Stimulated activated CD4-positive, alpha-beta T cell treated with anti-CD3 and anti-CD28 coated beads, Interleukin-1b, Interleukin-23, amount 100 ng/mL, for 1 hour (primary cell): ENCODE data around the gene ACTN3.
"Not testable (repeated sequence)": the region's sequence is repeated elsewhere in the genome, so short reads cannot be mapped to it uniquely, and the experiment has no call there.

Experiments
- DNase-seq, 2 donors: peaks; one replicate each; pipeline ENCODE4 v3.0.0-alpha.2; 2020; ENCODE audit warnings: low read depth in 2 of 2

ACTN3 gene

DNA sequence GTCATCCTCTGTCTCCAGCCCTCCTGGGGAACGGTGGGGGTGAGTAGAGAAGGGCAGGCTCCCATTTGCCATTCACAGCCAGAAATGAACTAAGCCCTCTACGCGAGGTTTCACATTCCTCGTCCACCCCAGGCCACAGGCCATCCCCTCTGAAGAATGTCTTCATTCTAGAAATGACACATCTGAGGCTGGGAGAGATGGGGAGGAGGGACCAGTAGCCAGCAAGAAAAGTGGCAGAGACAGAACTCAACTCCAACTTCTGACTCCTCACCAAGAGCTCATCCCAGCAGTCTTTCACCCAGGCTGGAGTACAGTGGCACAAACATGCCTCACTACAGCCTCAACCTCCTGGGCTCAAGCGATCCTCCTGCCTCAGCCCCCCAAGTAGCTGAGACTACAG is 18.3 kb downstream of the ACTN3 start:
- DNase-seq: no peak

DNA sequence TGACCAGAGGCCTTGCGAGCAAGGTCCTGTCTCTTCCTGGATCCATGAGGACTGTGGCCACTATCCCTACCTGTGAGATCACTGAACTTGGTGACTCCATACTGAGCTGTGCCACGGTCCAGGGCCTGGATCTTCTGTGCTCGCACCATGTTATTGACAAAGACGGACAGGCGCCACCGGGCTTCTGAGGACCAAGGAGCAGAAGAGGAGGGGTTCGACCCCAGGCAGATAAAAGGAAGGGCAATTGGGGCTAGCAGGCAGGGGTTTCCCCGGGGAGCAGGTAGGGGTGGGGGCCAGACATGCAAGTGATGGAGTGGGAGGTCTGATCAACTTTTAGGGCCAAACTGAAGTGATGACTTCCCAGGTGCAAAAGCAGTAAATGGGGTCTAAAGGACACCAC is 19.5 kb downstream of the ACTN3 start:
- no peak for DNase-seq

DNA sequence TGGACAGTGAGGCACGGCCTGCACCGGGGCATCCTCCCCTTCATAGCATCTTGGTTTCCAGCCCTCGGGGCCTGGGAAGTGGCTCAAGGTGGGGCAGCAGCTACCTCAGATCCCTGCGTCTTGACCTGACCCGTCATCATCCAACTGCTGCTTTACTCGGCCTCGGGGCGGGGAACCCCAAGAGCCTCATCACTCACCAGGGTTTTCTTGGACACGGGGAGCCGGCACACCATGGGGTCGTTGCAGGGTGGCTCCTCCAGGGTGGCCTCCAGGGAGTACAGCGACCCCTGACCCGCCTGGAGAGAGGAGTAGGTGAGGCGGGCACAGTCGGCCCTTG is 21.1 kb downstream of the ACTN3 start:
- no peak for DNase-seq

DNA sequence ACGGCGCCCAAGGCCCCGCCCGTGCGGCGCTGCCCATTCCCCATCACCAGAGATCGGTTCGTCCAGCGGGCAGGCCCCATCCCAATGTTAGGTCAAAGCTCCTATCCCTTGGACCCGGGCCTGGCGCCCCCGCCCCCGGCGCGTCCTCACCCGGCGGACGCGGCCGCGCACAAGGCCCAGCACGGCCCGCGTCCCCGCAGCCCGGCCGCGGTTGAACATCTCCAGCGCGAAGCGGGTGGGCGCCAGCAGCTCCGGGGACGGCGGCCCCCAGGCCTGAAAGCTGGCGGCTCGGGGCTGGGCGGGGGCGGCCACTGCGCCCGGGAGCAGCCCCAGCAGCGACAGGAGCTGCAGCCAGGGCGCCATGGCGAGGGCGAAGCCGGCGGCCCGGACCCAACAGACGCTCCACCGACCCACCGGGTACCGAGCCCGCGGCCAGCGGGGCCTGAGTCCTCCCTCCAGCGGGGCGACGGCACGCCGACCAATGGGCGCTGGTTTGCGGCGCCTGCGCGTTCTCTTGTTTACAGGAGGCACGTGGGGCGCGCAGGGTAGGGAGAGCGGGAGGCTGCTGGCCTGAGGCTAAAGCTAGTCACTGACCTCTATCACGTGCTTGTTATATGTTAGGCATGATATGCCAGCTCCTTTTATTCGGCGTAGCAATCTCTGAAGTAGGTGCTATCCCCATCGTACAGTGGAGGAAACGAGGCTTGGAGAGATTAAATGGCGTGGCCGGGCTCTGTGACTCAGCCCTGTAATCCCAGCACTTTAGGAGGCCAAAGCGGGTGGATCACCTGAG is 21.6 kb downstream of the ACTN3 start, which contains the start of gene CTSF:
CTSF (minus strand) TSS at position 483 of the 793 bp plus-strand sequence; CDS start at position 363, 120 bp downstream.
- peak; percentile 15 to 43 for DNase-seq

DNA sequence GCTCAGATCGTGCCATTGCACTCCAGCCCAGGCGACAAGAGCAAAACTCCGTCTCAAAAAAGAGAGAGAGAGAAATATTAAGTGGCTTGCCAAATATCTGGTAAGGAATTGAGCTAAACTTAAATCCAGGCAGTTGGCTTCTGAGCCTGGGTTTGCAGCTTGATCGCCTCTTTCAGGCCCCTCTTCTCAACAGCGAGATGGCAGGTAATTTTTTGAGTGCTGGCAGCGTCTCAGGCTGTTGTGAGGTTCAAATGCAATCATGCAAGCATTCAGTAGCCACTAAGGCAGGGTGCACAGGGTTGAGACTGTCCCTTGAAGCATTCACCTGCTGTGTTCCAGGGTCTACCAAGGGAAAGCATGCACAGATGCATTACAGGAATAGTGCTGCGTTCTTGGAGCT is 22.4 kb downstream of the ACTN3 start:
- DNase-seq: no peak

DNA sequence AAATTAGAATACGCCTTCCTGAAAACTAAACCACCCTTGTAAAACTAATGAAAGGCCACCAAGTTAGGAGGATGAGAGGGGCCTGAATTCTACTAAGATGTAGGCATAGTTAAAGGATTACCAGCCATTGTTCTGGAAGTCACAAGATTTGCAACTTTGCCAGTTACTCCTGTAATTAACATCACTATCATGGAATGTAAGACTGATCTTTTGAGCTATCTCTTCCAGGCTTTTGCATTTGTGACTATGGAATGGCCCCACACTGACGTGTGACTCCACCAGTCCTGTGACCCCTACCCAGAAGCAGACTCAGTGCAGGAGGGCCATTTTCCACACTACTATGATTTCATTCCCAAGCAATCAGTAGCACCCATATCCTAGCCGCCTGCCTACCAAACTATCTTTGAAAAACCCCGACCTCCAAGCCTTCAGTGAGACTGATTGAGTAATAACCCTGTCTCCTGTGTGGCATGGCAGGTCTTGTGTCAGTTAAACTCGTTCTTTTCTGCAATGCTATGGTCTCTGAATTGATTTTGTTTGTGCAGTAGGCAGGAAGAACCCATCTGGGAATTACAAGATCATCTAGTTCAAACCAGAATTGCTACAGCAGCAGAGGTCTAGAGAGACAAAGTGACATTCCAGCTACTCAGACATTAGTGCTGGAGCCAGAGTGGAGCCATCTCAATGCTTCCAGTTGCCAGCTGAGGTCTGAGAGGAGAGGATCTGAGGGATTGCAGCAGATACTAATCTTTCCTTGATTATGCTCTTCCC is 23.6 kb downstream of the ACTN3 start:
- DNase-seq: no peak

DNA sequence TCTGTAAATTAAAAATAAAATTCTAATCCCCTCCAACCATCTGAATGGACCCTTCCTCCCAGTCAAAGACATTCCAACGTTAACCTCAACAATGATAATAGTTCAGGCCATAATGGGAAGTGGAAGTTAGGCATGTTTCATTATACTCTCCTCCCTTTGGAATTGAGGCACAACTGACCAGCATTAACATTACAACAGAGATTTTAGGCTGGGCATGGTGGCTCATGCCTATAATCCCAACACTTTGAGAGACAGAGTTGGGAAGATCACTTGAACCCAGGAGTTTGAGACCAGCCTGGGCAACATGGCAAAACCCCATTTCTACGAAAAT is 24.1 kb downstream of the ACTN3 start:
- no peak for DNase-seq

DNA sequence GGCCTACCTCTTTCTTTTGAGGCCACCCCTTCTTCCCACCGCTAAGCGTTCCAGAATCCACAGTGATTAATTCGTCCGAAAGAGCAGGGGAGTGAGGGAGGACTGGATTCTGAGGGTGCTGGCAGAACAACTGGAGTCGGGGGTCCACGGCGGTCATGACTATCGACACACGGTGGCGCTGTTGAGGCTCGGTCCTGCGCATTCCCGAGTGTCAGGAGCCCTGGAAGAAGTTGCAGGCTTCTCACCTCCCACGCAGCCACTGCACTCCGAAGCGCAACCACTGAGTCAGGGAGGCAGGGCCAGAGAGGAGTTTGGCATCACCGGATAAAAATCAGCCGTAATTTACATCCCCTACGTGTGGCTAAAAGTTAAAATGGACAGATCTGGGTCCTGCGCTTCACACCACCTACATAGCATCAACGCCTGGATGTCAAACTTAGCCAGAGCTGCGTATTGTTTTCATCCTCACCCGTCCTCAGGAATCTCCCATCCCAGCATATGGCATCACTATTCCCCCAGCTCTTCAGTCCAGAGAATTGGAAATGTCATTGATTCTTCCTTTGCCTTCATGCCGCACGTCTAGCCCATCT is 32.4 kb downstream of the ACTN3 start:
- peak; percentile 45 to 75 for DNase-seq

DNA sequence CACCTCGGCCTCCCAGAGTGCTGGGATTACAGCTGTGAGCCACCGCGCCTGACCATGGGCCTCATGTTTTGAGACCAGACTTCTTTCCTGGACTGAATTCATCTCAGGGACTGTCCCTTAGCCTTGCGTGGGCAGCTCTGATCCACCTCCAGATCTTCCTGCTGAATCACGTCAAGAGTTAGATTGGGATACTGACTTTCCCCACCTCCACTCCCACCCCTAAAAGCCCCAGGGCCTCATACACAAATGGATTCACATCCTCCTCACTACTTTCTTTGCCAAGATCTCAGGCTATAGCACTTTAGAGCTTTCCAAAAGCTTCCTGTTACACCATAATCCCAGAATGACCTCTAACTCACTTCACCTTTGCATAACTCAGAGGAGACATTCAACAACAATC is 34.1 kb downstream of the ACTN3 start:
- DNase-seq: no peak

DNA sequence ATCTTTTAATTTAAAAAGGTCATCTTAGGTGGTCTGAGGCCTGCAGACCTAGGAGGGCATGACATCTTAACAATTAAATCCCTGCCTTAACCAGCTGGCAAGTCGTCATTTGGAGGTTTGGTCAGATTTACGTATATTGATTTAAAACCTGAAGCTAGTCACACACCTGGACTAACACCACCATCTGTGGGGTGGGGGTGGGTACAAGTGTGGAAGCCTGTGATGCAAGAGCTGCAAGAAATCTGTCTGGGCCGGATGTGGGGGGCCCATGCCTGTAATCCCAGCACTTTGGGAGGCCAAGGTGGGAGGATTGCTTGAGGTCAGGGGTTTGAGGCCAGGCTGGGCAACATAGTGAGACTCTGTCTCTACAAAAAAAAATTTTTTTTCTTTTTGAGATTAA is 34.6 kb downstream of the ACTN3 start:
- DNase-seq: no peak

DNA sequence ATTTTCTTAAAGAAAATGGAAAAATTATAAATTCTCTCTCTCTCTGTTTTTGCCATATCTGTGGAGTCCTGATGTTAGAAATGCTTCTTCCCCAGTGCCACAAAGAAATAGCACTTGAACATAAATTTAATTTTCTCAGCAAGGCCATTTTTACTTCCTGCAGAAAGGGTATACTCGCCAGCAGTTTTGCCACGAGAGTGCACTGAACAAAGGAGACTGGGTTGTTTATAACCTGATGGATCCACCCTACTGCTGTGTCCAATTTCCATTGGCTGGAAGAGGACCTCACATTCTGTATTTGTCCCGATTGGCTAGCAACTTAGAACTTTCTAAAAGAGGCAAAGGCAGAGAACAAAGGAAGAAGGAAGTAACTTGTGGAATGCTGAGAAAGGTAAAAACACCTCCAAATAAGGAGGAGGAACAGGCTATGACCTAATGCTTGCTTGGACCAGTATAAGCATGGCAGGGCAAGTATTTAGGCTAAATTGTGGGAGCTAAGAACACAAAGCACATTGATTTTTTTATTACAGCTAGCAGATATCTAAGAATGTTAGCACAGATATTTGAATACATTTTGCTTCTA is 36.0 kb downstream of the ACTN3 start:
- not testable (repeated sequence) for DNase-seq

DNA sequence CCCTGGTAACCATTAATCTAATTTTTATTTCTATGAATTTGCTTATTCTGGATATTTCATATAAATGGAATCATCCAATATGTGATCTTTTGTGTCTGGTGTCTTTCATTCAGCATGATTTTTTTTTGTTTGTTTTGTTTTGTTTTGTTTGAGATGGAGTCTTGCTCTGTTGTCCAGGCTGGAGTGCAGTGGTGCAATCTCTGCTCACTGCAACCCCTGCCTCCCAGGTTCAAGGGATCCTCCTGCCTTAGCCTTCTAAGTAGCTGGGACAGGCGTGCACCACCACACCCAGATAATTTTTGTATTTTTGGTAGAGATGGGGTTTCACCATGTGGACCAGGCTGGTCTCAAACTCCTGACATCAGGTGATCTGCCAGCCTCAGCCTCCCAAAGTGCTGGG is 38.7 kb downstream of the ACTN3 start:
- not testable (repeated sequence) for DNase-seq

DNA sequence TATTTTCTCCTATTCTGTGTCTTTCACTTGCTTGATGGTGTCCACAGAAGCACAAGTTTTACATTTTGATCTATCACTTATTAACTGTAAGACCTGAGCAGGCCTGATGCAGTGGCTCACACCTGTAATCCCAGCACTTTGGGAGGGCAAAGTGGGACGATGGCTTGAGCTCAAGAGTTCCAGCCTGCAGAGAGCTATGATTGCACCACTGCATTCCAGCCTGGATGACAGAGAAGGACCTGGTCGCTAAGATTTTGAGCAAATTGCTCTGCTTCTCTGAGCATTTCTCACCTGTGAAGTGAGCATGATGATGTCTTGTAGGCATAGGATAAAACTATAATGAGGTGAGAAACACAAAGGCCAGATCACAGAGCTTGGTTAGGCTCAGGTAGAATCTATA is 39.4 kb downstream of the ACTN3 start:
- no peak for DNase-seq

DNA sequence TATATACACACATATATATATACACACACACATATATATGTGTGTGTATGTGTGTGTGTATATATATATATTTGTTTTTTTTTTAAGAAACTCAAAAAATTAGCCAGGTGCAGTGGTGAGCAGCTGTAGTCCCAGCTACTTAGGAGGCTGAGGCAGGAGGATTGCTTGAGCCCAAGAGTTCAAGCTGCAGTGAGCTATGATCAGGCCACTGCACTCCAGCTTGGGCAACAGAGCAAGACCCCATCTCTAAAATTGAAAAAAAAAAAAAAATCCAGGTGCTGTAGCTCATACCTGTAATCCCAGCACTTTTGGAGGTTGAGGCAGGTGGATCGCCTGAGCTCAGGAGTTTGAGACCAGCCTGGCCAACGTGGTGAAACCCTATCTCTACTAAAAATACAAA is 42.6 kb downstream of the ACTN3 start:
- DNase-seq: not testable (repeated sequence)

DNA sequence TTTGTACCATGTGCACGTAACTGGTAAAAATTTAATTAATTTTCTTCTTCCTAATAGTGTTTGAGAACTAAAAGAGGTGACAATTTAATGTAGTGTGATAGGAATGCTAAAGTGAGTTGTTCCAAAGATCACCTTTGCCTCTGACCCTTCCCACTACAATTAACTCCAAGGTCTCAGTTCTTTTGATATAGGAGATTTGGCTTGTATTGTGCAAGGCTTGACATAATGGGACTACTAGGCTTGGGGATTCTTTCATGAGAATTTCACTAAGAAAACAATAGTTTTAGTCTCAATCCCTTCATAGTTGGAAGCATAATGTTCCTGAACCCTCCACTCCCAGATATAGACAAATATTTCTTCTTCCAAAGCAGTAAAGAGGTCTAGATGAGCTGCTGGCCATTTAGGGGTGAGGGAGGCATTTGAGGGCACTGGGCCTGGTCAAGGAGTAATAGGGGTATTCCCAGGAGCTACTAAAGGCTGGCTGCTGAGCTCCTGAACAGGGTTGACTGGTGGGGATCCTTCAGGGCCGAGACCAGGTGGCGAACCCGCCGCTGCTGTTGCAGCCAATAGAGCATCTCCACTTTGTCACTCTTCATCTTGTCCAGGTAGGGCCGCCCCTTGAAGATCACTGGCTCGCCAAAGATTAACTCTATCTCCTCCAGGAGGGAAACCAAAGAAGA is 43.4 kb downstream of the ACTN3 start:
- no peak for DNase-seq

DNA sequence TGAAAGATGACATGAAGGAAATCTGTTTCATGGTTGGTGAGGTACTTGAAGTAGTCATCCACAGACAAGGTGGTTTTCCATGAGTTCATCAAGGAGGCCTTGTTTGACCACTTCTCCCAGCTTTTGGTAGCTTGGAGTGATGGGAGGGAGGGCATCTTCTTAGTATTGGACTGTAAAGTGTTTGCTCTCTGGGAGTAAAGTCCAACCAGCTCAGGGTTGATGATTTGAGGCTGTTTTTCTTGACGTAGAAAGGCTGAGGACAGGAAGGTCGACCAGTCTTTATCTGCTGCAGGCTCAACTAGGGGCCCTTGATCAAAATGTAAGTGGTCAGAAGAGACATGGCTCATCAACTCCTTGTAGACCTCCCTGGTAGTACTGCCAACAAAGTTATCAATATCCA is 44.5 kb downstream of the ACTN3 start:
- no peak for DNase-seq

DNA sequence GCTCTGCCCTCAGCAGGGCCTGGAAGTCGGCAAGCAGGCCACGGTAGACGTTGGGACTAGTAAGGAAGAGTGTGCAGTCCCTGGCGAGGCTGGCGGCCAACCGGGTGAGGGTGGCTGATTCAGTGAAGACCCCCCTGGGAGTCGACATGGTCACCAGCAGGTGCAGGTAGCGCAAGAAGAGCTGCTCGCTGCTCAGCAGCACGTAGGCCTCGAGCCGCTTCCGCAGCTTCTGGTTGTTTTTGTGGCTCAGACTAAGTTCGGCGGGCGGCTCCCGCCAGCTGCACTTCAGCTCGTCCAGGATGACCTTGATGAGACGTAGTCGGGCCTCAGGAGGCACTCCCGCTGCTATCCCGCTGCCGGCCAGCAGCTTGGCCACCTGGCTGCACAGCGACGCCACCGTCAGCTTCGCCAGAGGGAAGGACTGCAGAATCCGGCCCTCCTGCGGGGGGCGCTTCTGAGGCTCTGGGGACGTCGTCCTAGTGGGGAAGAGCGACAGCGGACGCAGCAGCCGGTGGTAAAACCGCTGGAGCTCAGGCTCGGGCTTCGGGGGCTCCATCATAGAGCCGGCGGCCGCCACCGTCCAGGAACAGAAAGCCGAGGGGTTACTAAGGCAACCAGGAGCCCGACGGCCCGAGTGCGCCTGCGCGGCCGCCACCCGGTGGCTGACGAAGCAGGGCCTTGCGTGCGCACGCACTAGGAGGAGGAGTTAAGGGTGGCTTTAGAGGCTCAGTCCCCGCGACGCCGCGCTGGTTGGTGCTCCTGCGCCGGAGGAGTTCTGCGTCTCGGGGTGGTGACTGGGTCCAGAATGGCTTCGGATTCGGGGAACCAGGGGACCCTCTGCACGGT is 46.0 kb downstream of the ACTN3 start, which contains the start of the genes CCDC87 and CCS:
CCDC87 (minus strand) TSS at position 607 of the 846 bp plus-strand sequence; CDS start at position 559, 48 bp downstream.
CCS (plus strand) TSS at position 729 of the 846 bp plus-strand sequence; CDS start at position 806, 77 bp downstream.
- DNase-seq: peak; percentile 97 to 98

DNA sequence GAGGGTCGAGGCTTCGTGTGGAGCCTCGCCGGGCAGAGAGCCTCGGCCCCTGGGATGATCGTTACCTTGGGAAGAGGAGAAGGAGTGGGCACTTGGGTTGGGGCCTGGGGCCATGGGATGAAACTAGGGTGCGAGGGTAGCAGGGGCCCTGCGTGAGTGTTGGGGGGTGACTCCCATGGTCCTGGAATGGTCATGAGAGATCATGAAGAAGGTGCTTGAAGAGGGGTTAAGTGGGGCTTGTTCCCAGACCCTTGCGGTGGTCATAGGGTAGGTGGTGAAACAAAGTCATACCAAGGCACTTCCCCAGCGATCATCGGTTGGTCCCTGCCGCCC is 46.6 kb downstream of the ACTN3 start:
- no peak for DNase-seq

DNA sequence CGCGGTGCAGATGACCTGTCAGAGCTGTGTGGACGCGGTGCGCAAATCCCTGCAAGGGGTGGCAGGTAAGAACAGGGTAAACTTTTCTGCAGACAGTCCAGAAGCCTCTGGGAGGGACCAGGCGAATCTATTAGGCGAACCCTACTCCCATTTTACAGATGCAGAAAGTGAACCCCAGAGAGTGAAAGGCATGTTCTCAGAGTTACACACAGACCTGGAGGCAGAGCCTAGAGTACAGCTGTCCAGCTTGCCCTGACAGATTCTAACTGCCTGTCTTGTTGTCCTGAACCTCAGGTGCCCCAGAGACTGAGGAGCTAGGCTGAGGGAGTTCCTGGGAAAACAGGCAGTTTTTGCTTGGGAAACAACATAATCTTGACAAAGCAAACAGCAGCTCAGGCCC is 46.9 kb downstream of the ACTN3 start:
- DNase-seq: no peak

DNA sequence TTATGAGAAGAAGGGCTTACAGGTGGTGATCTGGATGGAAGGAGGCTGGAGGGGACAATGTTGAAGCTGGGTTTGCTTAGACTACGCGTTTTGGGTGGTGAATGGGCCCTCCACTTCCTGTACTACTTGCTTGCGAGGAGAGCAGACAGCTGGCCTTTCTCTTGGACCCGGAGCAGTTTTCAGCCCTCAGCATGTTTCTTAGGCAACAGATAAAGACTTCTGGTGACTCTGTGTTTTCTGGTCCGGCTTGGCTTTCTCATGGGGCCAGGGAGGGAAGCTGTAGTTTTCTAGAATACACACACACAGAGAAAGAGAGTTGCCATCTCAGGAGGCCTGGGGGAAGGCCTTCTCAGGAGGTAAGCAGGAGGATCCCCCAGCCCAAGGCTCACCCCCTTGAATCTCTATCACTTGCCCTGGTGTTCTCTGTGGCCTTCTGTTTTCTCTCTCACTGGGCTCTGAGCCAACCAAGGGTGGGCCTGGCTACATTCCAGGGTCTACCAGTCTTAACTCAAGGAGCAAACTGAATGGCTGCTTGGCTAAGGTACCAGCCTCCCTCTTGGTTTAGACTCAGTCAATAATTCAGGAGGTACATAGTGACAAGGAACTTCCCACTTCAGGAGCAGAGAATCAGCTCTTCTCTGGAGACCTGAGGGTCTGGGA is 48.7 kb downstream of the ACTN3 start:
- DNase-seq: no peak
